K562 (cell line): ENCODE measurements around the gene ARL8A. TPM values are rescaled to one million over a fixed set of nuclear protein-coding genes. Genes with fewer than 3 reads are reported as not detected.

ENCODE experiments used
- BRF1 ChIP-seq: IDR thresholded peaks from 3 replicates; pipeline ENCODE4 v1.6.1; 2011; ENCODE audit warnings: borderline replicate concordance, mild to moderate bottlenecking; ENCODE audit not compliant: insufficient read length; ENCODE audit errors: extremely low read depth
- CEBPB ChIP-seq: fragments of 450-650 bp; IDR thresholded peaks from 2 replicates; pipeline ENCODE4 v1.6.1; 2016; ENCODE audit warnings: missing genetic modification characterization, missing compliant biosample characterization
- ETV1 ChIP-seq: fragments of 450-650 bp; conservative IDR thresholded peaks from 2 replicates; pipeline ENCODE4 v1.6.1; 2016; ENCODE audit warnings: missing genetic modification characterization, control low read depth, low read depth, missing compliant biosample characterization
- HLTF ChIP-seq: fragments of 450-650 bp; IDR thresholded peaks from 2 replicates; pipeline ENCODE4 v1.6.1; 2016
- KDM4B ChIP-seq, 2 experiments: fragments of 450-650 bp in 1 of 2; sonication (generic) in 1 of 2; IDR thresholded peaks; 2 replicates each; pipeline ENCODE4 v1.6.1; 2016 to 2017; ENCODE audit warnings: borderline replicate concordance in 2 of 2, antibody characterized with exemption in 1 of 2, low read depth in 1 of 2, mild to moderate bottlenecking in 1 of 2
- PML ChIP-seq: IDR thresholded peaks from 2 replicates; pipeline ENCODE4 v1.6.1; 2012; ENCODE audit warnings: low read length, inconsistent platforms
- RCOR1 ChIP-seq, 2 experiments: IDR thresholded peaks; 2 replicates each; pipeline ENCODE4 v1.6.1; 2012; ENCODE audit warnings: low read depth in 2 of 2, low read length in 2 of 2, borderline replicate concordance in 1 of 2, improper control_type of control experiment in 1 of 2
- SOX6 ChIP-seq: fragments of 450-650 bp; IDR thresholded peaks from 2 replicates; pipeline ENCODE4 v1.6.1; 2014; ENCODE audit warnings: mild to moderate bottlenecking
- TFAM ChIP-seq: fragments of 250-450 bp; sonication (Bioruptor Pico); conservative IDR thresholded peaks from 2 replicates; pipeline ENCODE4 v1.5.0; 2021; ENCODE audit warnings: mild to moderate bottlenecking, moderate library complexity
- ZC3H11A ChIP-seq: IDR thresholded peaks from 2 replicates; pipeline ENCODE4 v1.6.1; 2012; ENCODE audit warnings: low read depth, low read length, improper control_type of control experiment
- ZNF518B ChIP-seq: fragments of 250-450 bp; sonication (Bioruptor Pico); IDR thresholded peaks from 2 replicates; pipeline ENCODE4 v1.5.0; 2021; ENCODE audit warnings: mild to moderate bottlenecking, moderate library complexity
- ZNF707 ChIP-seq: fragments of 250-450 bp; sonication (Bioruptor Pico); conservative IDR thresholded peaks from 2 replicates; pipeline ENCODE4 v1.8.0; 2022; ENCODE audit warnings: inconsistent platforms, mild to moderate bottlenecking, moderate library complexity
- ZNF75A ChIP-seq: fragments of 450-650 bp; formaldehyde crosslinking; IDR thresholded peaks from 2 replicates; pipeline ENCODE4 v1.4.0; 2020; ENCODE audit warnings: mild to moderate bottlenecking
- ZNF76 ChIP-seq: fragments of 250-450 bp; sonication (Bioruptor Pico); IDR thresholded peaks from 2 replicates; pipeline ENCODE4 v1.4.0; 2020; ENCODE audit warnings: mild to moderate bottlenecking, moderate library complexity, borderline replicate concordance
- polyA plus RNA-seq, 8 experiments: library from polyadenylated mRNA; depleted of rRNA in 4 of 8; stranded (reverse) in 5 of 8; unstranded in 3 of 8; fragments of >200 nt; fragmentation: Nextera tagmentation in 2 of 8; fragmentation: Illumina TruSeq in 1 of 8; extraction: Ambion mirVana in 2 of 8; extraction: Trizol in 1 of 8; gene quantifications; 2 replicates each; pipeline versions ENCODE4 v1.2.1 to v1.2.3, GENCODE V29; 2011 to 2014; ENCODE audit warnings: inconsistent platforms in 1 of 8, missing spikeins in 1 of 8
- total RNA-seq, 7 experiments: library from RNA; depleted of rRNA in 6 of 7; stranded (reverse); fragments of >200 nt in 6 of 7; fragmentation: Illumina TruSeq in 2 of 7; extraction: Trizol in 2 of 7; gene quantifications; 2 replicates each; pipeline versions ENCODE4 v1.2.1 to v1.2.3, GENCODE V29; 2011 to 2021; ENCODE audit warnings: low replicate concordance in 1 of 7
- TF ChIP-seq, protein P1 (sequence below): sonication (generic); formaldehyde crosslinking; IDR thresholded peaks from 2 replicates; pipeline ENCODE4 v1.8.1; 2023; ENCODE audit warnings: mild to moderate bottlenecking, missing genetic modification reagents
- TF ChIP-seq, protein P2 (sequence below): sonication (generic); formaldehyde crosslinking; IDR thresholded peaks from 2 replicates; pipeline ENCODE4 v1.8.0; 2023; ENCODE audit warnings: missing genetic modification reagents, mild to moderate bottlenecking, borderline replicate concordance

Gene ARL8A
- total and polyA plus RNA-seq, 9 of the 15 experiments (the other 6 are each of a cell fraction or from before 2014, with no cell fraction given), result 0.17 to 27.3 (median 15.6) TPM

DNA sequence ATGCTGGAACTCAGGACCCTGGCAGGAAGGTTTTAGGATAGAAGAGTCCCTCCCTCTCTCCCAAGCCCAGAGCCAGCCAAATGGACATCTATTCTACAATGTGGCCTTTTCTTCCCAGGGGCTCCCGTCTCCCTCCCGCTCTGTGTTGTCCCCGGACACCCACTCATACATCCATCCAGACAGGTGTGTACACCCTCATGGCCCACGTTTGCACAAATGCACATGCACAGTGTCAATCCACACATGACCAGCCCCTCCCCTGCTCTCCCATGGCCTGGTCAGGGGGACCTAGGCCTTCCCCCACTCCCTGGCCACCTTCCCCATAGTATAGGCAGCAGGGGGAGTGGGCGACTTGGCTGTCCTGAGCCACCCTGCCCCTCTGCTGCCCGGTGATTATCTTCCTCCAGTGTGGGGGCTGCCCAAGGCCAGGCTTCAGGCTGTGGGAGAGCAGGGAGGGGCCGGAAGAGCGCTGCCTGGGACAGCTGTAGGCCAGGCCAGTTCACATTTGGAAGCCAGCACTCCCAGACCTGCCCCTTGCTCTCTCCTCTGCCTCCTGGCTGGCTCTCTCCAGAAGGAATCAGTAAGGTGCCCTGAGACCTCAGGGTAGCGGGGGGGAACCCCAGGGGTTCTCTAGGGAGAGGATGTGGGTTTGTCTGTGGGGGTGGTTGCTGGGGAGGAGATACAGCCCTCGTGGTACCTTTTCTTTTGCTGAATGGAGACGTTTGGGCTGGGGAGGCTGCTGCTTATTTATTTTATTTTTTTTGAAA, 19.9 kb upstream of the ARL8A start (continued):
- 0 out of 2 replicates have a peak, but pooled peaks have one; percentile 42 for TF ChIP-seq ZNF518B (CRISPR knock-in tag)
- TF ChIP-seq, protein P1, sequence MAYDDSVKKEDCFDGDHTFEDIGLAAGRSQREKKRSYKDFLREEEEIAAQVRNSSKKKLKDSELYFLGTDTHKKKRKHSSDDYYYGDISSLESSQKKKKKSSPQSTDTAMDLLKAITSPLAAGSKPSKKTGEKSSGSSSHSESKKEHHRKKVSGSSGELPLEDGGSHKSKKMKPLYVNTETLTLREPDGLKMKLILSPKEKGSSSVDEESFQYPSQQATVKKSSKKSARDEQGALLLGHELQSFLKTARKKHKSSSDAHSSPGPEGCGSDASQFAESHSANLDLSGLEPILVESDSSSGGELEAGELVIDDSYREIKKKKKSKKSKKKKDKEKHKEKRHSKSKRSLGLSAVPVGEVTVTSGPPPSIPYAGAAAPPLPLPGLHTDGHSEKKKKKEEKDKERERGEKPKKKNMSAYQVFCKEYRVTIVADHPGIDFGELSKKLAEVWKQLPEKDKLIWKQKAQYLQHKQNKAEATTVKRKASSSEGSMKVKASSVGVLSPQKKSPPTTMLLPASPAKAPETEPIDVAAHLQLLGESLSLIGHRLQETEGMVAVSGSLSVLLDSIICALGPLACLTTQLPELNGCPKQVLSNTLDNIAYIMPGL (CRISPR knock-in tag), result no peak
- TF ChIP-seq HLTF, result no peak
- TF ChIP-seq RCOR1 (IDR thresholded peaks at IDR 0.05; ENCODE audit: borderline replicate concordance in 1 of 2, low read depth in 2 of 2, low read length in 2 of 2), result peak in 1 of 2 experiments; percentile 55; a peak in 2 of 4 replicates
- peak; percentile 14; the same call in 1 of the 2 replicates for TF ChIP-seq ZNF707 (CRISPR knock-in tag)
- TF ChIP-seq PML, result 0 out of 2 replicates have a peak, but pooled peaks have one; percentile 27
- TF ChIP-seq ZNF76 (CRISPR knock-in tag), result no peak
- peak; percentile 89 for TF ChIP-seq ETV1 (tag)
- TF ChIP-seq TFAM (CRISPR knock-in tag), result no peak
- 0 out of 2 replicates have a peak, but pooled peaks have one; percentile 49 for TF ChIP-seq SOX6
- TF ChIP-seq CEBPB (tag), result no peak
- TF ChIP-seq BRF1, result no peak
- no peak for TF ChIP-seq KDM4B (IDR thresholded peaks at IDR 0.05; ENCODE audit: borderline replicate concordance in 2 of 2, low read depth in 1 of 2)
- TF ChIP-seq ZC3H11A, result no peak
- TF ChIP-seq, protein P2, sequence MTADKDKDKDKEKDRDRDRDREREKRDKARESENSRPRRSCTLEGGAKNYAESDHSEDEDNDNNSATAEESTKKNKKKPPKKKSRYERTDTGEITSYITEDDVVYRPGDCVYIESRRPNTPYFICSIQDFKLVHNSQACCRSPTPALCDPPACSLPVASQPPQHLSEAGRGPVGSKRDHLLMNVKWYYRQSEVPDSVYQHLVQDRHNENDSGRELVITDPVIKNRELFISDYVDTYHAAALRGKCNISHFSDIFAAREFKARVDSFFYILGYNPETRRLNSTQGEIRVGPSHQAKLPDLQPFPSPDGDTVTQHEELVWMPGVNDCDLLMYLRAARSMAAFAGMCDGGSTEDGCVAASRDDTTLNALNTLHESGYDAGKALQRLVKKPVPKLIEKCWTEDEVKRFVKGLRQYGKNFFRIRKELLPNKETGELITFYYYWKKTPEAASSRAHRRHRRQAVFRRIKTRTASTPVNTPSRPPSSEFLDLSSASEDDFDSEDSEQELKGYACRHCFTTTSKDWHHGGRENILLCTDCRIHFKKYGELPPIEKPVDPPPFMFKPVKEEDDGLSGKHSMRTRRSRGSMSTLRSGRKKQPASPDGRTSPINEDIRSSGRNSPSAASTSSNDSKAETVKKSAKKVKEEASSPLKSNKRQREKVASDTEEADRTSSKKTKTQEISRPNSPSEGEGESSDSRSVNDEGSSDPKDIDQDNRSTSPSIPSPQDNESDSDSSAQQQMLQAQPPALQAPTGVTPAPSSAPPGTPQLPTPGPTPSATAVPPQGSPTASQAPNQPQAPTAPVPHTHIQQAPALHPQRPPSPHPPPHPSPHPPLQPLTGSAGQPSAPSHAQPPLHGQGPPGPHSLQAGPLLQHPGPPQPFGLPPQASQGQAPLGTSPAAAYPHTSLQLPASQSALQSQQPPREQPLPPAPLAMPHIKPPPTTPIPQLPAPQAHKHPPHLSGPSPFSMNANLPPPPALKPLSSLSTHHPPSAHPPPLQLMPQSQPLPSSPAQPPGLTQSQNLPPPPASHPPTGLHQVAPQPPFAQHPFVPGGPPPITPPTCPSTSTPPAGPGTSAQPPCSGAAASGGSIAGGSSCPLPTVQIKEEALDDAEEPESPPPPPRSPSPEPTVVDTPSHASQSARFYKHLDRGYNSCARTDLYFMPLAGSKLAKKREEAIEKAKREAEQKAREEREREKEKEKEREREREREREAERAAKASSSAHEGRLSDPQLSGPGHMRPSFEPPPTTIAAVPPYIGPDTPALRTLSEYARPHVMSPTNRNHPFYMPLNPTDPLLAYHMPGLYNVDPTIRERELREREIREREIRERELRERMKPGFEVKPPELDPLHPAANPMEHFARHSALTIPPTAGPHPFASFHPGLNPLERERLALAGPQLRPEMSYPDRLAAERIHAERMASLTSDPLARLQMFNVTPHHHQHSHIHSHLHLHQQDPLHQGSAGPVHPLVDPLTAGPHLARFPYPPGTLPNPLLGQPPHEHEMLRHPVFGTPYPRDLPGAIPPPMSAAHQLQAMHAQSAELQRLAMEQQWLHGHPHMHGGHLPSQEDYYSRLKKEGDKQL, result no peak
- TF ChIP-seq ZNF75A (CRISPR knock-in tag), result no peak
